ENCODE data around the gene CMSS1. TPM values are rescaled to one million over a fixed set of nuclear protein-coding genes. Genes with fewer than 3 reads are reported as not detected.
A peak's percentile ranks its signal among the peaks of the same experiment; 100 is the strongest.

The CMSS1 gene
- total RNA-seq, result 10 to 100 TPM; 23.2 to 89.5 (median 67.6) TPM

DNA sequence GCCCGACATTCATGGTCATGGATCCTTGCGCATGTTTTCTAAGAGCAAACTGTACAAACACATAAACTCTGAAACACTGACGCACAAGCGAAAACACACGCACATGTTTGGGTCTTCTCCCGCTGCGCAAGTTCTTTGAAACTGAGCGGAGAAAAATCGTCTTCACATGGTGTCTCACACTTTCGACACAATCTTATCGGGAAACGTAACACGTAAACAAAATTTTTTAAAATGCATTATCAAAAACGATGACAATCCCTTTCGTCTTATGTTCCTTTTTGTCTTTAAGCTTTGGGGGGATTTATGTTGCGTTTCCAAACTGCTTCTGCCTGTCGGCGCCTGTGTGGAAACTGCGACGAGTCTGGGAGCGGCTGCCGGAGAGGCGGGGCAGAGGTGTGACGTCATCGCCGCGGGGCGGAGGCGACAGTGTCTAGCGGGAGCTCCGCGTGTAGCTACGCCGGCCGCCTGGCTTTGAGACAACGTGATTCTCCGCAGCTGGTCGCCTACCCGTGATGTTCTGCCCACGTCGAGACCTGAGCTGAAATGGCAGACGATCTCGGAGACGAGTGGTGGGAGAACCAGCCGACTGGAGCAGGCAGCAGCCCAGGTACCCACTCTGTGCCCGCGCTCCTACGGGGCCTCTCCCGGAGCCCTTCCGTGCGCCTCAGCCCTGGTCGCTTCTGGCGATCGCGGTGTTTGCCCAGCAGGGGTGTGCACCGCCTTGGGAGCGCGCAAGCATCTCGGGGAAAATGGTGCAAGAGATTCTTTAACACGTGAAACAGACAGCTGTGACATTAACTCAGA, at the start of gene CMSS1:
TSS of gene CMSS1 (plus strand) at position 426 of the 804 bp plus-strand sequence.
- Histone ChIP-seq H3K9me3 (no peaks in the 10 kb centered on the region), H3K4me1 (peaks cover 26 to 38% of the 10 kb centered on the region in 2 donors), H3K27ac (peak within 1 kb of the TSS; percentile 89 to 98 (median 91)), H3K4me3 (peak within 1 kb of the TSS; percentile 67 to 78 (median 69)), H3K27me3 (no peaks in the 10 kb centered on the region), H3K36me3 (no peaks in the 10 kb centered on the region)
- in situ Hi-C loops (cut with MboI; ENCODE audit: low sequenced_read_pairs in 4 of 4), result loop anchor here in 1 of 4 donors (25.0 kb wide), 1 partner anchor 895 kb away; the partner anchor contains the start of gene TFG
- intact Hi-C loops (cut with DNase I; ENCODE audit: low total_unique reads), result loop anchor here (5.0 to 10.0 kb wide), 6 partner anchors 445 to 1863 kb away; partner anchors contain the start of genes CLDND1, LNP1, NIT2 and PCNP
- peak; percentile 90 for ATAC-seq
- peak; percentile 91 to 92 for DNase-seq
- peak; percentile 37 to 51 (median 47) for TF ChIP-seq CTCF (IDR thresholded peaks at IDR 0.05 in 4 of 5, conservative IDR thresholded peaks at IDR 0.05 in 1 of 5)
- peak; percentile 83 for TF ChIP-seq POLR2A (IDR thresholded peaks at IDR 0.05)

GRCh38 chr3:99768126-99768525, 49.5 kb upstream of the CMSS1 start:
- Histone ChIP-seq H3K27me3 (no peaks in the 10 kb centered on the region), H3K9me3 (no peaks in the 10 kb centered on the region), H3K36me3 (no peaks in the 10 kb centered on the region), H3K27ac (no peak overlapping the region), H3K4me3 (no peak overlapping the region), H3K4me1 (peaks cover 0 to 1% of the 10 kb centered on the region in 2 donors)
- in situ Hi-C loops (cut with MboI; ENCODE audit: low sequenced_read_pairs in 4 of 4), result loop anchor here in 3 of 4 donors (25.0 kb wide), 3 partner anchors 731 to 956 kb away; no protein-coding TSS in a partner anchor
- TF ChIP-seq CTCF (IDR thresholded peaks at IDR 0.05 in 4 of 5, conservative IDR thresholded peaks at IDR 0.05 in 1 of 5), result no peak
- no peak for TF ChIP-seq POLR2A (IDR thresholded peaks at IDR 0.05)
- DNase-seq (no peak), ATAC-seq (no peak)
- intact Hi-C loops (cut with DNase I; ENCODE audit: low total_unique reads), result no loop called here

DNA sequence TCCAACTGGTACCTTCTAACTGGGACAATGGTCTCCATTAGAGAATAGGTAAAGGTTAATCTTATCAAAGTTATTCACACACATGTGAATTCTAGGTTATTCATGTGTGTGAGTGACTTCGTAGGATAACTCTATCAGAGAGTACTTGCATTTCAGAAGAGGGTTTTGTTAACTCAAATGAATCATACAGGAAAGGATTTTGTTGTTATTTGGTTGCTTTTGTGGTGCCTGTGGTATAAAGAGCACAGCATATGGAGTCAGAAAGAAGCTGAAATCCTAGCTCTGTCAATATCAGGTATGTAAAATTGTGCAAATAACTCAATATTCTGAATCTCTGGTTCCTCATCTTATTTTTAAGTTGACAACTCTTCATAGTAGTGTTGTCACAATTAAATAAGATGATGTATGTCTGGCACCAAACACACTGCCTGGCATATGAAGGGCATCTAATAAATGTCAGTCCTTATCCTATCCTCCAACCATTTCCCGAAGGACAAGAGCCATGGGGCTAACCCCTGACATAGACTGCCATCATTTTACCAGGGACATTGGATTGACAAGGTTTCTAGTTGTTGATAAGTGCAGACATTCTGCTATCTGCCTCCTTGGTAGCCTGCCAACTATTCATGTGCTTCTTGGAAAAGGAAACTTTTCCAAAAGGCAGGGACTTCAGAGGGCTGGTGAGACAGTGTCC, 48.7 kb upstream of the CMSS1 start:
- no peaks in the 10 kb centered on the region for H3K9me3 ChIP-seq
- no peak overlapping the region for H3K27ac ChIP-seq
- intact Hi-C loops (cut with DNase I; ENCODE audit: low total_unique reads), result no loop called here
- H3K27me3 ChIP-seq, result no peaks in the 10 kb centered on the region
- H3K4me3 ChIP-seq, result no peak overlapping the region
- DNase-seq (no peak), ATAC-seq (no peak)
- no peaks in the 10 kb centered on the region for H3K4me1 ChIP-seq
- no peak for TF ChIP-seq POLR2A (IDR thresholded peaks at IDR 0.05)
- no peak for TF ChIP-seq CTCF (IDR thresholded peaks at IDR 0.05 in 4 of 5, conservative IDR thresholded peaks at IDR 0.05 in 1 of 5)
- in situ Hi-C loops (cut with MboI; ENCODE audit: low sequenced_read_pairs in 4 of 4), result loop anchor here in 3 of 4 donors (25.0 kb wide), 3 partner anchors 732 to 957 kb away; no protein-coding TSS in a partner anchor
- H3K36me3 ChIP-seq, result no peaks in the 10 kb centered on the region

- Histone ChIP-seq H3K36me3 (no peaks in the 10 kb centered on the region), H3K27ac (no peak overlapping the region), H3K4me3 (no peak overlapping the region), H3K9me3 (no peaks in the 10 kb centered on the region), H3K27me3 (no peaks in the 10 kb centered on the region), H3K4me1 (no peaks in the 10 kb centered on the region)
- intact Hi-C loops (cut with DNase I; ENCODE audit: low total_unique reads), result no loop called here
- in situ Hi-C loops (cut with MboI; ENCODE audit: low sequenced_read_pairs in 4 of 4), result loop anchor here in 3 of 4 donors (25.0 kb wide), 3 partner anchors 735 to 960 kb away; no protein-coding TSS in a partner anchor
- TF ChIP-seq CTCF (IDR thresholded peaks at IDR 0.05 in 4 of 5, conservative IDR thresholded peaks at IDR 0.05 in 1 of 5) (no peak), POLR2A (IDR thresholded peaks at IDR 0.05) (no peak)
- ATAC-seq, result no peak
- DNase-seq, result no peak
Measured at GRCh38 chr3:99772171-99772570, 45.5 kb upstream of the CMSS1 start.
